Neural progenitor cell (in vitro differentiated cells): ENCODE data around the gene TNFRSF19.

ENCODE experiments used
- CTCF ChIP-seq: fragments of 200-600 bp; sonication (generic); IDR thresholded peaks from 2 replicates; pipeline ENCODE4 v1.5.1; 2017; ENCODE audit warnings: antibody characterized with exemption, mild to moderate bottlenecking
- EZH2 ChIP-seq: fragments of 200-600 bp; sonication (generic); IDR thresholded peaks from 2 replicates; pipeline ENCODE4 v1.6.1; 2017; ENCODE audit warnings: antibody characterized with exemption, mild to moderate bottlenecking, moderate library complexity

GRCh38 chr13:23592596-23592995, 22.4 kb downstream of the TNFRSF19 start:
- TF ChIP-seq CTCF (no peak), EZH2 (no peak)
